ENCODE results near the gene CFAP44. TPM values are rescaled to one million over a fixed set of nuclear protein-coding genes. Genes with fewer than 3 reads are reported as not detected.
"Not testable (repeated sequence)": the region's sequence is repeated elsewhere in the genome, so short reads cannot be mapped to it uniquely, and the experiment has no call there.

Gene CFAP44
- 1.2 and 1.3 TPM in 2 replicates for polyA plus RNA-seq (2011; rRNA removed)
- 1.6 and 5.7 TPM in 2 replicates for polyA minus RNA-seq (2011; rRNA and poly(A)+ RNA removed)

- DNase-seq (ENCODE audit: low read depth, low spot score) = peak; percentile 7
- Histone ChIP-seq H3K4me3 (ENCODE audit: low read depth, low read length) (peak within 1 kb of the TSS; percentile 53), H3K9me3 (ENCODE audit: control insufficient read depth, insufficient read depth, low read length) (no peaks in the 10 kb centered on the region), H3K27me3 (ENCODE audit: control insufficient read depth, insufficient read depth, low read length) (no peaks in the 10 kb centered on the region), H3K27ac (ENCODE audit: low read depth, low read length) (no peak within 1 kb of the TSS)
- no peak for TF ChIP-seq CTCF (IDR thresholded peaks at IDR 0.05; ENCODE audit: low read depth, low read length)
- ChIA-PET POLR2A (no interaction called here), CTCF (interaction anchor here (1.0 kb wide), 1 partner anchor 153 kb away, joined by 3 read pairs; no protein-coding TSS in a partner anchor)
These were observed at the start of gene CFAP44 for GRCh38 chr3:113441051-113441770. Gene CFAP44 (minus strand): TSS chr3:113441493. CDS start chr3:113433664, 7,829 bp downstream.

- ChIA-PET CTCF (no interaction called here), POLR2A (no interaction called here)
- Histone ChIP-seq H3K9me3 (ENCODE audit: control insufficient read depth, insufficient read depth, low read length) (peaks cover 5% of the 10 kb centered on the region; the same call in 1 of the 2 replicates), H3K4me3 (ENCODE audit: low read depth, low read length) (no peak overlapping the region), H3K27ac (ENCODE audit: low read depth, low read length) (no peak overlapping the region), H3K27me3 (ENCODE audit: control insufficient read depth, insufficient read depth, low read length) (no peaks in the 10 kb centered on the region)
- no peak for TF ChIP-seq CTCF (IDR thresholded peaks at IDR 0.05; ENCODE audit: low read depth, low read length)
- no peak for DNase-seq (ENCODE audit: low read depth, low spot score)
These were observed 43.9 kb upstream of the CFAP44 start for GRCh38 chr3:113485161-113485609.

- no peak for DNase-seq (ENCODE audit: low read depth, low spot score)
- no peaks in the 10 kb centered on the region for H3K27me3 ChIP-seq (ENCODE audit: control insufficient read depth, insufficient read depth, low read length)
- H3K4me3 ChIP-seq (ENCODE audit: low read depth, low read length) = no peak overlapping the region
- H3K9me3 ChIP-seq (ENCODE audit: control insufficient read depth, insufficient read depth, low read length) = no peaks in the 10 kb centered on the region; the same call in 1 of the 2 replicates
- POLR2A ChIA-PET = no interaction called here
- CTCF ChIA-PET = interaction anchor here (1.0 to 1.3 kb wide), 2 partner anchors 23 to 25 kb away, joined by 3 to 4 read pairs; no protein-coding TSS in a partner anchor
- no peak overlapping the region for H3K27ac ChIP-seq (ENCODE audit: low read depth, low read length)
- no peak for TF ChIP-seq CTCF (IDR thresholded peaks at IDR 0.05; ENCODE audit: low read depth, low read length)
These were observed 27.2 kb upstream of the CFAP44 start for GRCh38 chr3:113468539-113468938.

GRCh38 chr3:113461488-113461887 lies 20.2 kb upstream of the CFAP44 start:
- Histone ChIP-seq H3K9me3 (ENCODE audit: control insufficient read depth, insufficient read depth, low read length) (no peaks in the 10 kb centered on the region), H3K27ac (ENCODE audit: low read depth, low read length) (no peak overlapping the region), H3K27me3 (ENCODE audit: control insufficient read depth, insufficient read depth, low read length) (no peaks in the 10 kb centered on the region), H3K4me3 (ENCODE audit: low read depth, low read length) (no peak overlapping the region)
- DNase-seq (ENCODE audit: low read depth, low spot score) = no peak
- no peak for TF ChIP-seq CTCF (IDR thresholded peaks at IDR 0.05; ENCODE audit: low read depth, low read length)
- ChIA-PET CTCF (no interaction called here), POLR2A (no interaction called here)

GRCh38 chr3:113458554-113458953 lies 17.3 kb upstream of the CFAP44 start:
- H3K4me3 ChIP-seq (ENCODE audit: low read depth, low read length); H3K27me3 ChIP-seq (ENCODE audit: control insufficient read depth, insufficient read depth, low read length); H3K9me3 ChIP-seq (ENCODE audit: control insufficient read depth, insufficient read depth, low read length); CTCF ChIA-PET; H3K27ac ChIP-seq (ENCODE audit: low read depth, low read length); POLR2A ChIA-PET; DNase-seq (ENCODE audit: low read depth, low spot score): not testable (repeated sequence)

Measured in AG04450 (cell line).